ENCODE data around the gene EPHB6. TPM values are rescaled to one million over a fixed set of nuclear protein-coding genes. Genes with fewer than 3 reads are reported as not detected.

EPHB6 gene
- total RNA-seq (10 to 100 TPM; 15.6 to 20.3 TPM), polyA plus RNA-seq (ENCODE audit: insufficient read length in 2 of 2) (10 to 100 TPM; 47.4 to 54.6 TPM)
- long read RNA-seq, donor 1, partial matches to known transcripts, result 9 of 9 reads
- long read RNA-seq, donor 1, other reads (novel, unspliced or antisense), result 0 of 9 reads
- long read RNA-seq, donor 2, partial matches to known transcripts, result 0 of 1 reads
- long read RNA-seq, donor 2, other reads (novel, unspliced or antisense), result 0 of 1 reads
- long read RNA-seq, donor 3, result 0 reads
- long read RNA-seq, donor 4, partial matches to known transcripts, result 5 of 5 reads
- long read RNA-seq, donor 4, other reads (novel, unspliced or antisense), result 0 of 5 reads

DNA sequence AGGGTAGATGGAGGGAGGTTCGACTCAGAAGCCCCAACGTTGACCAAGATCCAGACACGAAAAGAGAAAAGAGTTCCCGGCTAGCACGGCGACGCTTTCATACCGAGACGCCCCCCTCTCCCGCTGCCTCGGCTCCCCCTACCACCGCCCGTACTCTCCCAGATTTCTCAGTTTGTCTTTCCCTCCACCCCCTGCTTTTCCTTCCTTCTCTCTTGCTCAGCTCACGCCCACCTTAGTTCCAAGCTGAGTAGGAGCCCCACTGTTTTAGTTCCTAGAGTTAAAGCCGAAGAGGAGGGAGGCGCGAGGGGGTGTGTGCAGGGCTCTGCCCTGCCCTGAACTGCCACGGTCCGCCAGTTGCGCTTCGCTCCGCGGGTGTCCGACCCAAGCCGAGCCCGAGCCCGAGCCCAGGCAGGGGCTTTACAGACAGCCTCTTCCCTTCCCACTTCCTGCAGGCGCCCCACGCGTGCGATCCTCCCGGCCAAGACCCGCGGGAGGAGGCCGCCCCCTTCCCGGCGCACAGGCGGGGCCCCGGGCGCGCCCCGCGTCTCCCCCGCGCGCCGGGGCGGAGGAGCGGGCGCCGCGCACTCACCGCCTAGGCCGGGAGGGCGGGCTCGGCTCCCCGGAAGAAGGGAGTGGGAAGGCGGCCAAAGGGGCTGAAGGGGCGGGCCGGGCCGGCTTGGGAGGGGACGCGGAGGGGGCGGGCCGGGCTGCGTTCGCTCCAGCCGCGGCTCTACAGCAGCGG is at the start of gene EPHB6:
Gene EPHB6 (plus strand): TSS at position 705 of the 742 bp plus-strand sequence. CDS start 8,152 bp downstream, outside the sequence.
- no peaks in the 10 kb centered on the region for H3K9me3 ChIP-seq (ENCODE audit: control insufficient read depth, insufficient read depth, low read length)
- H3K27ac ChIP-seq (ENCODE audit: low read depth, low read length), result peak within 1 kb of the TSS; percentile 67
- H3K27me3 ChIP-seq (ENCODE audit: control insufficient read depth, insufficient read depth, low read length), result peaks cover 2% of the 10 kb centered on the region
- H3K4me1 ChIP-seq (ENCODE audit: control insufficient read depth, insufficient read depth, low read length), result peaks cover 27% of the 10 kb centered on the region
- H3K36me3 ChIP-seq (ENCODE audit: control insufficient read depth, insufficient read depth, low read length), result no peaks in the 10 kb centered on the region
- WGBS (ENCODE audit: insufficient coverage), result 0% methylated on average over 69 of the region's 70 CpGs
- DNase-seq (ENCODE audit: low read depth in 4 of 6, low spot score in 6 of 6), result peak in 5 of 6 donors; percentile 33 to 93 (median 62)
- H3K4me3 ChIP-seq (ENCODE audit: low read depth, low read length), result peak within 1 kb of the TSS; percentile 78

GRCh38 chr7:142805350-142806021 is 49.4 kb upstream of the EPHB6 start:
- Histone ChIP-seq H3K4me1 (ENCODE audit: control insufficient read depth, insufficient read depth, low read length) (no peaks in the 10 kb centered on the region), H3K9me3 (ENCODE audit: control insufficient read depth, insufficient read depth, low read length) (no peaks in the 10 kb centered on the region), H3K4me3 (ENCODE audit: low read depth, low read length) (no peak overlapping the region), H3K27me3 (ENCODE audit: control insufficient read depth, insufficient read depth, low read length) (peaks cover 4% of the 10 kb centered on the region), H3K36me3 (ENCODE audit: control insufficient read depth, insufficient read depth, low read length) (no peaks in the 10 kb centered on the region), H3K27ac (ENCODE audit: low read depth, low read length) (no peak overlapping the region)
- DNase-seq (ENCODE audit: low read depth in 4 of 6, low spot score in 6 of 6), result no peak
- WGBS (ENCODE audit: insufficient coverage), result 100% methylated on average over 1 of the region's 3 CpGs

DNA sequence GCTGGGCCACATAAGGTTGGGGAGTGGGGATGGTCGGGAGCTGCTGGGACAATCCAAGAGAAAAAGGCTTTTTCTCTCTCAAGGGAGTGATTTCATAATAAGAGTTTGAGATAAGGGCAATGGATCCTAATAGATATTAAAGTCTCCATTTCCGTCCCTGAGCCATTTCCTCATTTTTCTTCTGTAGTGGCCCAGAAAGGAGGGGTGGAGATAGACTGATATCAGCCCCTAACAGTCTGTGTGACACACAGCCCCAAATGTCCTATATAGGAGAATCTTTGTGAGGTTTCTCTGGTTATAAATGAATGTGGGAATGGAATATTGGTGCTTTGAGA is 48.9 kb upstream of the EPHB6 start:
- Histone ChIP-seq H3K4me3 (ENCODE audit: low read depth, low read length) (no peak overlapping the region), H3K27me3 (ENCODE audit: control insufficient read depth, insufficient read depth, low read length) (no peaks in the 10 kb centered on the region), H3K4me1 (ENCODE audit: control insufficient read depth, insufficient read depth, low read length) (no peaks in the 10 kb centered on the region), H3K36me3 (ENCODE audit: control insufficient read depth, insufficient read depth, low read length) (no peaks in the 10 kb centered on the region), H3K9me3 (ENCODE audit: control insufficient read depth, insufficient read depth, low read length) (no peaks in the 10 kb centered on the region), H3K27ac (ENCODE audit: low read depth, low read length) (no peak overlapping the region)
- no peak for DNase-seq (ENCODE audit: low read depth in 4 of 6, low spot score in 6 of 6)
- no CpG with 5 or more reads among the region's 2 CpGs for WGBS (ENCODE audit: insufficient coverage)

GRCh38 chr7:142806957-142807356 is 47.9 kb upstream of the EPHB6 start:
- DNase-seq (ENCODE audit: low read depth in 4 of 6, low spot score in 6 of 6), result no peak
- no CpG with 5 or more reads among the region's 1 CpG for WGBS (ENCODE audit: insufficient coverage)
- H3K36me3 ChIP-seq (ENCODE audit: control insufficient read depth, insufficient read depth, low read length), result no peaks in the 10 kb centered on the region
- no peak overlapping the region for H3K27ac ChIP-seq (ENCODE audit: low read depth, low read length)
- no peaks in the 10 kb centered on the region for H3K27me3 ChIP-seq (ENCODE audit: control insufficient read depth, insufficient read depth, low read length)
- no peak overlapping the region for H3K4me3 ChIP-seq (ENCODE audit: low read depth, low read length)
- no peaks in the 10 kb centered on the region for H3K9me3 ChIP-seq (ENCODE audit: control insufficient read depth, insufficient read depth, low read length)
- no peaks in the 10 kb centered on the region for H3K4me1 ChIP-seq (ENCODE audit: control insufficient read depth, insufficient read depth, low read length)

- Histone ChIP-seq H3K9me3 (ENCODE audit: control insufficient read depth, insufficient read depth, low read length) (no peaks in the 10 kb centered on the region), H3K27me3 (ENCODE audit: control insufficient read depth, insufficient read depth, low read length) (no peaks in the 10 kb centered on the region), H3K36me3 (ENCODE audit: control insufficient read depth, insufficient read depth, low read length) (no peaks in the 10 kb centered on the region), H3K4me3 (ENCODE audit: low read depth, low read length) (no peak overlapping the region), H3K4me1 (ENCODE audit: control insufficient read depth, insufficient read depth, low read length) (peaks cover 4% of the 10 kb centered on the region), H3K27ac (ENCODE audit: low read depth, low read length) (no peak overlapping the region)
- DNase-seq (ENCODE audit: low read depth in 4 of 6, low spot score in 6 of 6), result no peak
- WGBS (ENCODE audit: insufficient coverage), result no CpG with 5 or more reads among the region's 3 CpGs
Measured at GRCh38 chr7:142807855-142808460, 46.9 kb upstream of the EPHB6 start.

DNA sequence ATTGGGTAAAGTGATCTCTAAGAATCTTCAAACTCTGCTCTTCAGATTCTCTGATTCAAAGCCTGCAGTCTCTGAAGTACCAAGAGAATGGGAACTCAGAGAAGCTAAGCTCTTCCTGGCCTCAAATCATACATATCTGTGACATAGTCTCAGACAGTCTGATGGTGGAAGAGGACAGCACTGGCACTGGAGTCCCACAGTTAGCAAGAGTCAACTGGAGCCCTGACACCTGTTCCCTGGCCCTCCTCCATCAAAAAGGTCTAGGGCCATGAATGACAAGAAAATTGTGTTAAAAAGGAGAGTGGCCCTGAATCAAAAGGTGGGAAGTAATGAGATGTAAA is 46.4 kb upstream of the EPHB6 start:
- Histone ChIP-seq H3K27me3 (ENCODE audit: control insufficient read depth, insufficient read depth, low read length) (no peaks in the 10 kb centered on the region), H3K4me1 (ENCODE audit: control insufficient read depth, insufficient read depth, low read length) (peaks cover 6% of the 10 kb centered on the region), H3K9me3 (ENCODE audit: control insufficient read depth, insufficient read depth, low read length) (no peaks in the 10 kb centered on the region), H3K36me3 (ENCODE audit: control insufficient read depth, insufficient read depth, low read length) (no peaks in the 10 kb centered on the region), H3K27ac (ENCODE audit: low read depth, low read length) (no peak overlapping the region), H3K4me3 (ENCODE audit: low read depth, low read length) (no peak overlapping the region)
- no peak for DNase-seq (ENCODE audit: low read depth in 4 of 6, low spot score in 6 of 6)

- no peak overlapping the region for H3K27ac ChIP-seq (ENCODE audit: low read depth, low read length)
- H3K4me1 ChIP-seq (ENCODE audit: control insufficient read depth, insufficient read depth, low read length), result peaks cover 6% of the 10 kb centered on the region
- H3K36me3 ChIP-seq (ENCODE audit: control insufficient read depth, insufficient read depth, low read length), result no peaks in the 10 kb centered on the region
- no peak for DNase-seq (ENCODE audit: low read depth in 4 of 6, low spot score in 6 of 6)
- 72% methylated on average over 2 of the region's 6 CpGs for WGBS (ENCODE audit: insufficient coverage)
- no peaks in the 10 kb centered on the region for H3K9me3 ChIP-seq (ENCODE audit: control insufficient read depth, insufficient read depth, low read length)
- no peaks in the 10 kb centered on the region for H3K27me3 ChIP-seq (ENCODE audit: control insufficient read depth, insufficient read depth, low read length)
- H3K4me3 ChIP-seq (ENCODE audit: low read depth, low read length), result no peak overlapping the region
Measured at GRCh38 chr7:142808802-142809583, 45.9 kb upstream of the EPHB6 start.

- Histone ChIP-seq H3K27ac (ENCODE audit: low read depth, low read length) (no peak overlapping the region), H3K9me3 (ENCODE audit: control insufficient read depth, insufficient read depth, low read length) (no peaks in the 10 kb centered on the region), H3K36me3 (ENCODE audit: control insufficient read depth, insufficient read depth, low read length) (no peaks in the 10 kb centered on the region), H3K4me1 (ENCODE audit: control insufficient read depth, insufficient read depth, low read length) (peaks cover 6% of the 10 kb centered on the region), H3K4me3 (ENCODE audit: low read depth, low read length) (no peak overlapping the region), H3K27me3 (ENCODE audit: control insufficient read depth, insufficient read depth, low read length) (no peaks in the 10 kb centered on the region)
- WGBS (ENCODE audit: insufficient coverage), result 83% methylated on average over 1 of the region's 2 CpGs
- DNase-seq (ENCODE audit: low read depth in 4 of 6, low spot score in 6 of 6), result no peak
Measured at GRCh38 chr7:142809671-142810070, 45.2 kb upstream of the EPHB6 start.

DNA sequence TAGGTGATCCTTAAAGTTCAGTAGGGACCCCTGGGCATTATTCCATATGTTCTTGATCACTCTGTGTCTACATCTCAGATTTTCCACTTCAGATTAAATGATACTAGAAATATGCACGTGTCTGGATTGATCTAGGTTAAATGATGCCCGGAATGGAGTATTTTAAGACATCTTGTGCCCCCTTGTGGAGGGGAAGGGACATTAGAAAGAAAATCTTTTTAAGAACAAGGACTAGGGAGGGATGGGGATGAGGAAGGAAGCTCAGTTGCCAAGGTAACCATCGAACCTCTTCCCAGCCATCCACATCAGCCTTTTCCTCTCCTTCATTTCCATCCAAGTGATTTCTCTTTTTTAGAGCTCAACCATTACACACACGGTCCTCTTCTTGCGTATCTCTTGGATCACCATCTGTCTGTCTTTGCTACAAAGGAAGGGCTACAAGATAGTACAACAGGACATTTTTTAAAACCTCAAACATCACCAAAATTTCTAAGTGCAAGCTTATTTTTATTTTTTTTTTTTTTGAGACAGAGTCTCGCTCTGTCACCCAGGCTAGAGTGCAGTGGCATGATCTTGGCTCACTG is 43.6 kb upstream of the EPHB6 start:
- DNase-seq (ENCODE audit: low read depth in 4 of 6, low spot score in 6 of 6), result peak in 3 of 6 donors; percentile 29 to 92 (median 75)
- 14% methylated on average over 3 of the region's 6 CpGs for WGBS (ENCODE audit: insufficient coverage)
- H3K27me3 ChIP-seq (ENCODE audit: control insufficient read depth, insufficient read depth, low read length), result no peaks in the 10 kb centered on the region

More for the DNA sequence above, 43.6 kb upstream of the EPHB6 start:
- H3K27ac ChIP-seq (ENCODE audit: low read depth, low read length), result no peak overlapping the region
- H3K36me3 ChIP-seq (ENCODE audit: control insufficient read depth, insufficient read depth, low read length), result no peaks in the 10 kb centered on the region
- H3K9me3 ChIP-seq (ENCODE audit: control insufficient read depth, insufficient read depth, low read length), result no peaks in the 10 kb centered on the region
- H3K4me3 ChIP-seq (ENCODE audit: low read depth, low read length), result no peak overlapping the region
- H3K4me1 ChIP-seq (ENCODE audit: control insufficient read depth, insufficient read depth, low read length), result peaks cover 6% of the 10 kb centered on the region
